GM12872 (cell line): ENCODE data around the gene ITSN1.

Experiments used
- TF ChIP-seq, protein P1 (sequence below): IDR thresholded peaks from 3 replicates; pipeline ENCODE4 v1.5.1; 2011; ENCODE audit warnings: low read depth, mild to moderate bottlenecking, low read length, moderate library complexity; ENCODE audit not compliant: insufficient read depth

ITSN1 gene

DNA sequence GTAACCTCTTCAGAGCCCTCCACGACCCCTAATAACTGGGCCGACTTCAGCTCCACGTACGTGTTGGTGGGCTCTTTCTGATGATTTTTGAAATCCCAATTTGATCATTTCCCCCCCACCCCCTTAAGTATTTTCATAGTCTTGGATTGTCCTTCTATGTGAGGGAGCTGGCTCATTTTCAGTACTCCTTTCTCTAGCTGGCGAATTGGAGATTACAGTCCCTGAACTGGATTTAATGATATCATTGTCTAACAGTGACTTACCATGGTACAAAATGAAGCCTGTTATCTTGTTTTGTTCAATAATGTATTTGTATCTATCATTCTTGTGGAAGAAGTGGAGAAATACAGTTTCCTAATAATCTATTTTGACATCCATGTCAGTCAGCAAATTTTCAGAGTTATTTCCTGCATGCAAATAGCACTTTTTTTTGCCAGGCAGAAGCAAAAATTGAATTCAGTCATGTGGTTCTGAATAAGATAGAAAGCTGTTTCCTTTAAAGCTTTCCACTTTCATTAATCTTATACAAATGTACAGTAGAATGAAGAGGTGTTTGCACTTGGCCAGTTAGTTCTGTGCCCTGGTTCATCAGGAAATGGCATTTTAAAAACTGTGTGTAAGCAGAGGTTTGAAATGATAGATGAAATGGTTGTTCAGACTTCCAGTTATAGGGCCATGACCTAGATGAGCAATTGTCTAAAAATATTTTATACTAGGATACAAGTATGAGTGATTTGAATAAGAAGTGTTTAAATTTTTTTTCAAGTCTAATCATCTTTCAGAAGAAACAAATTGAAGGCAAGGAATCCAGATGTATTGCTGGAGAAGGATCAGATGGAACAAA is 169.1 kb downstream of the ITSN1 start:
- TF ChIP-seq, protein P1, sequence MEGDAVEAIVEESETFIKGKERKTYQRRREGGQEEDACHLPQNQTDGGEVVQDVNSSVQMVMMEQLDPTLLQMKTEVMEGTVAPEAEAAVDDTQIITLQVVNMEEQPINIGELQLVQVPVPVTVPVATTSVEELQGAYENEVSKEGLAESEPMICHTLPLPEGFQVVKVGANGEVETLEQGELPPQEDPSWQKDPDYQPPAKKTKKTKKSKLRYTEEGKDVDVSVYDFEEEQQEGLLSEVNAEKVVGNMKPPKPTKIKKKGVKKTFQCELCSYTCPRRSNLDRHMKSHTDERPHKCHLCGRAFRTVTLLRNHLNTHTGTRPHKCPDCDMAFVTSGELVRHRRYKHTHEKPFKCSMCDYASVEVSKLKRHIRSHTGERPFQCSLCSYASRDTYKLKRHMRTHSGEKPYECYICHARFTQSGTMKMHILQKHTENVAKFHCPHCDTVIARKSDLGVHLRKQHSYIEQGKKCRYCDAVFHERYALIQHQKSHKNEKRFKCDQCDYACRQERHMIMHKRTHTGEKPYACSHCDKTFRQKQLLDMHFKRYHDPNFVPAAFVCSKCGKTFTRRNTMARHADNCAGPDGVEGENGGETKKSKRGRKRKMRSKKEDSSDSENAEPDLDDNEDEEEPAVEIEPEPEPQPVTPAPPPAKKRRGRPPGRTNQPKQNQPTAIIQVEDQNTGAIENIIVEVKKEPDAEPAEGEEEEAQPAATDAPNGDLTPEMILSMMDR: no peak

GRCh38 chr21:33813832-33814365 is 171.6 kb downstream of the ITSN1 start:
- TF ChIP-seq, protein P1: no peak

DNA sequence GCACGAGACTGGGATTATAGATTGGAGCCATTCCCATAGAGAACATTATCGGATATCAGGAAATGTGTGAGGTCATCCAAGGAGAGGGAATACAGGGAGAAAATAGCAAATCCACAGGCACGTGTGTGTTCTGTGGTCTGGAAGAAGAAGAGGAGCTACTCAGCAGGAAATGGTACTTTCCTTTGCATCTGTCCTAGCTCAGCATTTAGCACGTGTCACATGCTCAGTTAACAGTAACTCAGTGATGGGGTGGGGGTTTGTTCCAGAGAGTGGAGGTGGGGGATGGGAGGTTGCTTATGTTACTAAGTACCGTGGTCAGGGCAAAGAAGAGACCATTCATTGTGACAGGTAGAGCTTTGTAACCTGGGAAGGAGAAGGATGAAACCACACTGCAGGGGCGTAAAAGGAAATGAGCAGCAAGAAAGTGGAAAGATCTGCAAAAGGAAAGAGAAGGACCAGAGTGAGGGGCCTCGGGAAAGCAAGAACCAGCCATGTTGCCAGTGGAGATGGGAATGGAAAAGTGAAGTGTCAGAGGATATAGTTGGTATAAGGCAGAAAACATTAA is 172.9 kb downstream of the ITSN1 start:
- TF ChIP-seq, protein P1: no peak

- TF ChIP-seq, protein P1: no peak
These were observed 173.9 kb downstream of the ITSN1 start for GRCh38 chr21:33816174-33816573.

DNA sequence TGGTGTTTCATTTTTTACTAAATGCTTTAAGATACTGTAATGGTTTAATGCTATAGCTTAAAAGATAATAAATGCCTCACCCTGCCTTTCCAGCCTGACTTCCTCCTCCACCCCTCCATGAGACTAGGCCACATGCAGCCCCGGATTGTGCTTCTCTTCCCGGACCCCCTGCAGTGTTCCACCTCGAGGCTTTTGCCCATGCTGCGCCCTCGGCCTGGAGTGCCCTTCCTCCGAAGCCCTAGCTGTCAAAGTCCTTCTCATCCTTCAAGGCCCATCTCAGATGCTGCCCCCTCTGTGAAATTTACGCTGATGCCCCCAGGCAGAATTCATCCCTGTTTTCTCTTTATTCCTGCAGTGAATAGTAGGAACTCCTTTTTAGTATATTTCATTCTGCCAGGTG is 174.8 kb downstream of the ITSN1 start:
- TF ChIP-seq, protein P1: no peak

DNA sequence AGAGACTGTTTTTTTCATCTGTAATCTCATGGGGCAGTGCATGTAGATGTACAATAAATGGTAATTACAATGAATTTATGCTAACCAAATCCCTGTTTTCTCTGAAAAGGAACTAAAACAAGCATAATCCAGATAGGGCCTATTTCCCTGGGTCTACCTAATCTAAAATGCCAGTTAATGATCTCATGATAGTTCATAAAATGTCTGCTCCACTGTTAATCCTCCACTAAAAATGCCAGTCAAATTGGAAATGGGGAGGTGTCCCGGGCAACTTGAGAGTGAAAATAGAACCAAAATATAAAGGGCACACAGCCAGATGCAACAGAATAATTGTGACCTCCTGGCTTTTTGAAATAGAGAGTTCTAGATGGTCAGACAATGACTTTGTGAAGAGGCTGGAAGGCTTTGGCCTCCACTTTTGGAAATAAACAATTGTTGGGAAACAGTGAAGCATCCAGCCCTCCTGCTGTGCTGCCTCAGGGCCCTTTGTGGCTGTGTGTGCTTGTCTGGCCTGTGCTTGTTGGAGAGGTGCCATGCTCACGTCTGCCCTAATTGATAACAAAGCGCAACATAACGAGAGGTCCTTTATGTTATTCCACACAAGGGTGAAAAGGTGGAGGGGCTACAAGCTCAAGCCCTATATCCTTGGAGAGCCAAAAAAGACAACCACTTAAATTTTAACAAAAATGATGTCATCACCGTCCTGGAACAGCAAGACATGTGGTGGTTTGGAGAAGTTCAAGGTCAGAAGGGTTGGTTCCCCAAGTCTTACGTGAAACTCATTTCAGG is 175.6 kb downstream of the ITSN1 start:
- TF ChIP-seq, protein P1: no peak

- TF ChIP-seq, protein P1: no peak
These were observed 178.0 kb downstream of the ITSN1 start for GRCh38 chr21:33820230-33820770.
